ENCODE results near the gene A4GALT. TPM values are rescaled to one million over a fixed set of nuclear protein-coding genes. Genes with fewer than 3 reads are reported as not detected.

A4GALT gene
- total and polyA plus RNA-seq, 2 of the 13 experiments (the other 11 are each of a cell fraction or from before 2014, with no cell fraction given), result 0.09 to 1.1 TPM

DNA sequence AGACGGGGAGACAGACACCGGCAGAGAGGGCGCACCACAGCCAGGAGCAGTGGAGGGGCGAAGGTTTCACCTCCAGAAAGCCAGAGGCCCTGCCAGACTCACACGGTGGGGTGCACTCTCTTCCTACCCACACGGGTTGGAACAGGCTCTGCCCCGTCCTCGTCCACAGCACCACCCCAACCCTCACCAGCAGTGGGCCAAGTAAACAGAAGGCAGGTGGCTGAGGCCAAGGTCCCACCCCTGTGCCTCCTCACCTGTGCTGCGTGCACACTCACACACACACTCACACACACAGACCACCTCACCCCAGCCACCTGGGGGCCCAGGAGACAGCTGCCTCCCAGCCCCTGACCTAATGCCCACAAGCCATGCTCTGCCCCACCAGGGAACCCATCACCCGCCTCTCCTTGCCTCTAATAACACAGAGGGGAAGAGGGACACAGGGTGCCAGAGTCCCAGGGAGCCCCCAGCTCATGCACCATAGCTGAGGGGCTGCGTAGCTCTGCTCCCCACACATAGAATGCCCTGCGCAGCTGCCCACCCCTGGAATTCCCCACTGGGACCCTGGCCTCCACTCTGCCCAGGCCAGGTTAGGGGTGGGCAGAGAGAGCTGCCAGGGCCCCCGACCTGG lies 74.6 kb downstream of the A4GALT start (continued):
- TF ChIP-seq PAF1 (CRISPR knock-in tag; IDR thresholded peaks at IDR 0.05) (0 out of 2 replicates have a peak, but pooled peaks have one; percentile 54), ARNTL (CRISPR knock-in tag; IDR thresholded peaks at IDR 0.05) (no peak), ZMYM3 (CRISPR knock-in tag; IDR thresholded peaks at IDR 0.05) (no peak), TOE1 (CRISPR knock-in tag; IDR thresholded peaks at IDR 0.05) (no peak), HNRNPLL (IDR thresholded peaks at IDR 0.05; ENCODE audit: low read depth, low read length, poor library complexity, severe bottlenecking) (no peak), DNMT3B (CRISPR knock-in tag; conservative IDR thresholded peaks at IDR 0.05) (no peak), SAP130 (CRISPR knock-in tag; IDR thresholded peaks at IDR 0.05; ENCODE audit: low read depth) (peak; percentile 70), TBX2 (CRISPR knock-in tag; IDR thresholded peaks at IDR 0.05; ENCODE audit: borderline replicate concordance) (peak; percentile 24; the same call in 1 of the 2 replicates), SIX4 (CRISPR knock-in tag; IDR thresholded peaks at IDR 0.05) (no peak), ZNF782 (CRISPR knock-in tag; IDR thresholded peaks at IDR 0.05; ENCODE audit: borderline replicate concordance) (no peak), YEATS4 (CRISPR knock-in tag; IDR thresholded peaks at IDR 0.05; ENCODE audit: borderline replicate concordance) (no peak), ZGPAT (CRISPR knock-in tag; IDR thresholded peaks at IDR 0.05) (no peak), ZMYM4 (CRISPR knock-in tag; IDR thresholded peaks at IDR 0.05) (no peak)
- TF ChIP-seq, protein P1, sequence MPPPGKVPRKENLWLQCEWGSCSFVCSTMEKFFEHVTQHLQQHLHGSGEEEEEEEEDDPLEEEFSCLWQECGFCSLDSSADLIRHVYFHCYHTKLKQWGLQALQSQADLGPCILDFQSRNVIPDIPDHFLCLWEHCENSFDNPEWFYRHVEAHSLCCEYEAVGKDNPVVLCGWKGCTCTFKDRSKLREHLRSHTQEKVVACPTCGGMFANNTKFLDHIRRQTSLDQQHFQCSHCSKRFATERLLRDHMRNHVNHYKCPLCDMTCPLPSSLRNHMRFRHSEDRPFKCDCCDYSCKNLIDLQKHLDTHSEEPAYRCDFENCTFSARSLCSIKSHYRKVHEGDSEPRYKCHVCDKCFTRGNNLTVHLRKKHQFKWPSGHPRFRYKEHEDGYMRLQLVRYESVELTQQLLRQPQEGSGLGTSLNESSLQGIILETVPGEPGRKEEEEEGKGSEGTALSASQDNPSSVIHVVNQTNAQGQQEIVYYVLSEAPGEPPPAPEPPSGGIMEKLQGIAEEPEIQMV (CRISPR knock-in tag; IDR thresholded peaks at IDR 0.05; ENCODE audit: low read depth), result no peak
- TF ChIP-seq, protein P2, sequence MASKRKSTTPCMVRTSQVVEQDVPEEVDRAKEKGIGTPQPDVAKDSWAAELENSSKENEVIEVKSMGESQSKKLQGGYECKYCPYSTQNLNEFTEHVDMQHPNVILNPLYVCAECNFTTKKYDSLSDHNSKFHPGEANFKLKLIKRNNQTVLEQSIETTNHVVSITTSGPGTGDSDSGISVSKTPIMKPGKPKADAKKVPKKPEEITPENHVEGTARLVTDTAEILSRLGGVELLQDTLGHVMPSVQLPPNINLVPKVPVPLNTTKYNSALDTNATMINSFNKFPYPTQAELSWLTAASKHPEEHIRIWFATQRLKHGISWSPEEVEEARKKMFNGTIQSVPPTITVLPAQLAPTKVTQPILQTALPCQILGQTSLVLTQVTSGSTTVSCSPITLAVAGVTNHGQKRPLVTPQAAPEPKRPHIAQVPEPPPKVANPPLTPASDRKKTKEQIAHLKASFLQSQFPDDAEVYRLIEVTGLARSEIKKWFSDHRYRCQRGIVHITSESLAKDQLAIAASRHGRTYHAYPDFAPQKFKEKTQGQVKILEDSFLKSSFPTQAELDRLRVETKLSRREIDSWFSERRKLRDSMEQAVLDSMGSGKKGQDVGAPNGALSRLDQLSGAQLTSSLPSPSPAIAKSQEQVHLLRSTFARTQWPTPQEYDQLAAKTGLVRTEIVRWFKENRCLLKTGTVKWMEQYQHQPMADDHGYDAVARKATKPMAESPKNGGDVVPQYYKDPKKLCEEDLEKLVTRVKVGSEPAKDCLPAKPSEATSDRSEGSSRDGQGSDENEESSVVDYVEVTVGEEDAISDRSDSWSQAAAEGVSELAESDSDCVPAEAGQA (IDR thresholded peaks at IDR 0.05; ENCODE audit: low read depth), result no peak
- TF ChIP-seq, protein P2 (CRISPR knock-in tag; IDR thresholded peaks at IDR 0.05; ENCODE audit: borderline replicate concordance), result no peak
- TF ChIP-seq, protein P3, sequence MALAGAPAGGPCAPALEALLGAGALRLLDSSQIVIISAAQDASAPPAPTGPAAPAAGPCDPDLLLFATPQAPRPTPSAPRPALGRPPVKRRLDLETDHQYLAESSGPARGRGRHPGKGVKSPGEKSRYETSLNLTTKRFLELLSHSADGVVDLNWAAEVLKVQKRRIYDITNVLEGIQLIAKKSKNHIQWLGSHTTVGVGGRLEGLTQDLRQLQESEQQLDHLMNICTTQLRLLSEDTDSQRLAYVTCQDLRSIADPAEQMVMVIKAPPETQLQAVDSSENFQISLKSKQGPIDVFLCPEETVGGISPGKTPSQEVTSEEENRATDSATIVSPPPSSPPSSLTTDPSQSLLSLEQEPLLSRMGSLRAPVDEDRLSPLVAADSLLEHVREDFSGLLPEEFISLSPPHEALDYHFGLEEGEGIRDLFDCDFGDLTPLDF (CRISPR knock-in tag; IDR thresholded peaks at IDR 0.05), result no peak
- TF ChIP-seq, protein P4, sequence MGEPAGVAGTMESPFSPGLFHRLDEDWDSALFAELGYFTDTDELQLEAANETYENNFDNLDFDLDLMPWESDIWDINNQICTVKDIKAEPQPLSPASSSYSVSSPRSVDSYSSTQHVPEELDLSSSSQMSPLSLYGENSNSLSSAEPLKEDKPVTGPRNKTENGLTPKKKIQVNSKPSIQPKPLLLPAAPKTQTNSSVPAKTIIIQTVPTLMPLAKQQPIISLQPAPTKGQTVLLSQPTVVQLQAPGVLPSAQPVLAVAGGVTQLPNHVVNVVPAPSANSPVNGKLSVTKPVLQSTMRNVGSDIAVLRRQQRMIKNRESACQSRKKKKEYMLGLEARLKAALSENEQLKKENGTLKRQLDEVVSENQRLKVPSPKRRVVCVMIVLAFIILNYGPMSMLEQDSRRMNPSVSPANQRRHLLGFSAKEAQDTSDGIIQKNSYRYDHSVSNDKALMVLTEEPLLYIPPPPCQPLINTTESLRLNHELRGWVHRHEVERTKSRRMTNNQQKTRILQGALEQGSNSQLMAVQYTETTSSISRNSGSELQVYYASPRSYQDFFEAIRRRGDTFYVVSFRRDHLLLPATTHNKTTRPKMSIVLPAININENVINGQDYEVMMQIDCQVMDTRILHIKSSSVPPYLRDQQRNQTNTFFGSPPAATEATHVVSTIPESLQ (CRISPR knock-in tag; conservative IDR thresholded peaks at IDR 0.05), result no peak

Measured in HepG2 (cell line).